SK-N-SH treated with all-trans-retinoic acid at 6 μM for 48 hours (cell line): ENCODE data around the gene FBXL17.

ENCODE experiments used
- OSR1 ChIP-seq: fragments of 250-450 bp; sonication (Bioruptor Pico); IDR thresholded peaks from 2 replicates; pipeline ENCODE4 v1.8.0; 2022; ENCODE audit warnings: moderate library complexity, mild to moderate bottlenecking, inconsistent platforms
- PPARA ChIP-seq: fragments of 250-450 bp; sonication (Bioruptor Pico); IDR thresholded peaks from 2 replicates; pipeline ENCODE4 v1.5.0; 2020; ENCODE audit warnings: mild to moderate bottlenecking, borderline replicate concordance
- TOX ChIP-seq: fragments of 250-450 bp; sonication (Bioruptor Pico); IDR thresholded peaks from 2 replicates; pipeline ENCODE4 v1.8.0; 2021; ENCODE audit warnings: mild to moderate bottlenecking, moderate library complexity, borderline replicate concordance
- TSHZ2 ChIP-seq: fragments of 250-450 bp; sonication (Bioruptor Pico); IDR thresholded peaks from 2 replicates; pipeline ENCODE4 v1.5.0; 2020; ENCODE audit warnings: mild to moderate bottlenecking, moderate library complexity
- ZFP3 ChIP-seq: fragments of 250-450 bp; sonication (Bioruptor Pico); IDR thresholded peaks from 2 replicates; pipeline ENCODE4 v1.5.0; 2020; ENCODE audit warnings: mild to moderate bottlenecking, moderate library complexity
- ZFP30 ChIP-seq: fragments of 450-650 bp; formaldehyde crosslinking; IDR thresholded peaks from 2 replicates; pipeline ENCODE4 v1.5.0; 2022; ENCODE audit warnings: mild to moderate bottlenecking, moderate library complexity

GRCh38 chr5:107876906-107877305 lies 505.0 kb downstream of the FBXL17 start:
- TF ChIP-seq ZFP30 (CRISPR knock-in tag) (no peak), ZFP3 (CRISPR knock-in tag) (no peak), TSHZ2 (CRISPR knock-in tag) (no peak), TOX (CRISPR knock-in tag) (no peak), PPARA (CRISPR knock-in tag) (no peak), OSR1 (CRISPR knock-in tag) (no peak)
